SJSA1 (cell line): ENCODE data around the gene PGLYRP2. TPM values are rescaled to one million over a fixed set of nuclear protein-coding genes. Genes with fewer than 3 reads are reported as not detected.
"Not testable (repeated sequence)": the region's sequence is repeated elsewhere in the genome, so short reads cannot be mapped to it uniquely, and the experiment has no call there.

Experiments used
- DNase-seq, 2 experiments: peaks; one replicate each; pipeline ENCODE4 v3.0.0-alpha.2; 2015 to 2020; ENCODE audit warnings: low spot score in 2 of 2, low read depth in 1 of 2
- H3K27ac ChIP-seq: fragments of 250-450 bp; sonication (Bioruptor Pico); 2 replicates; pipeline ENCODE4 v1.5.1; 2020; ENCODE audit warnings: mild to moderate bottlenecking, moderate library complexity
- H3K27me3 ChIP-seq: fragments of 250-450 bp; sonication (Bioruptor Pico); replicated peaks from 2 replicates; pipeline ENCODE4 v1.5.1; 2020; ENCODE audit warnings: mild to moderate bottlenecking, moderate library complexity
- H3K36me3 ChIP-seq: fragments of 250-450 bp; sonication (Bioruptor Pico); 2 replicates; pipeline ENCODE4 v1.5.1; 2020; ENCODE audit warnings: mild to moderate bottlenecking
- H3K4me1 ChIP-seq: fragments of 250-450 bp; sonication (Bioruptor Pico); replicated peaks from 2 replicates; pipeline ENCODE4 v1.6.1; 2021; ENCODE audit warnings: mild to moderate bottlenecking
- H3K4me3 ChIP-seq: fragments of 250-450 bp; sonication (Bioruptor Pico); 2 replicates; pipeline ENCODE4 v1.5.1; 2020; ENCODE audit warnings: mild to moderate bottlenecking
- H3K9me3 ChIP-seq: fragments of 250-450 bp; sonication (Bioruptor Pico); replicated peaks from 2 replicates; pipeline ENCODE4 v1.5.1; 2020; ENCODE audit warnings: mild to moderate bottlenecking
- total RNA-seq: library from RNA; depleted of rRNA; stranded (reverse); fragments of >200 nt; shearing (Covaris generic); gene quantifications from 2 replicates; pipeline ENCODE4 v1.2.3, GENCODE V29; 2014; rRNA removed

Gene PGLYRP2, protein sequence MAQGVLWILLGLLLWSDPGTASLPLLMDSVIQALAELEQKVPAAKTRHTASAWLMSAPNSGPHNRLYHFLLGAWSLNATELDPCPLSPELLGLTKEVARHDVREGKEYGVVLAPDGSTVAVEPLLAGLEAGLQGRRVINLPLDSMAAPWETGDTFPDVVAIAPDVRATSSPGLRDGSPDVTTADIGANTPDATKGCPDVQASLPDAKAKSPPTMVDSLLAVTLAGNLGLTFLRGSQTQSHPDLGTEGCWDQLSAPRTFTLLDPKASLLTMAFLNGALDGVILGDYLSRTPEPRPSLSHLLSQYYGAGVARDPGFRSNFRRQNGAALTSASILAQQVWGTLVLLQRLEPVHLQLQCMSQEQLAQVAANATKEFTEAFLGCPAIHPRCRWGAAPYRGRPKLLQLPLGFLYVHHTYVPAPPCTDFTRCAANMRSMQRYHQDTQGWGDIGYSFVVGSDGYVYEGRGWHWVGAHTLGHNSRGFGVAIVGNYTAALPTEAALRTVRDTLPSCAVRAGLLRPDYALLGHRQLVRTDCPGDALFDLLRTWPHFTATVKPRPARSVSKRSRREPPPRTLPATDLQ
- total RNA-seq = not detected in 2 replicates

DNA sequence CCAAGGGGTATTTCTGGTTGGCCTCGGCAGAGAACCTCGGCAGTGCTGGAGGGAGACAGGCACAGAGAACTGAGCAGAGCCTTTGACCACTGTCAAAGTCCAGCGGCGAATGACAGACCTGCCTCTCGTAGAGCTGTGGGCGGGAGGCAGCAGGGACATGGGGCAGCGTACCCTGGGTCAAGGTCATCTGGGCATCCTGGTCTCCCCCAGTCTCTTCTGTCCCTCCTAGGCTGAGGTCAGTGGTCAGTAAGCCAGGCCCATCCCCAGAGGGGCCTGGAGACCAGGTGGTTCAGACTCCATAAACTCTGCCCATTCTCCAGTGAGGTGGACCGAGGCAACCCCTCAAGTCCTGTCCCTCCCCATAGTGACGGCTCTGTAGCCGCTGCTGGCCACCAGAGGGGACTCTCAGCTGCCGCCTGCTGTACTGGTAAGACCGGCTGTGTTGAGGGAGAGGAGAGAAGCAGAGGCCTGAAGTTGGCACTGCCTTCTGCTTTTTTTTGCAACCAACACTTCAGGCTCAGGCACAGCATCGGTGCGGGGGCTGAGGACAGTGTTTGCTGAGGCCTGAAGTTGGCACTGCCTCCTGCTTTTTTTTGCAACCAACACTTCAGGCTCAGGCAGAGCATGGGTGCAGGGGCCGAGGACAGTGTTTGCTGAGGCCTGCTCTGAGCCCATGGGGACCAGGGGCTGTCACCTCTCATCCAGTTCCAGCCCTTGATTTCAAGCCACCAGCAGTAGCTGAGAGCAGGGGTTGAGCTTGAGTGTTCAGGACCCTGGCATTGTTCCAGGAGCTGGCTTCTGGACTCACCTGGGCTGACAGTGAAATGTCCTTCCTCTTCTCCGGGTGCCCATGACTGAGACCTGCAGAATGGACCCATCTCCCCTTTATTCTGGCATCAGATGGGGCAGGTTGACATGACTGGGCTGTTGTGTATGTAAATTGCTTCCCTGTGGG, at the start of gene PGLYRP2:
Gene PGLYRP2 (minus strand): TSS at position 111 of the 955 bp plus-strand sequence. CDS start 130 bp downstream, outside the sequence.
- H3K27ac ChIP-seq = no peak within 1 kb of the TSS
- no peak within 1 kb of the TSS for H3K4me3 ChIP-seq
- H3K9me3 ChIP-seq = no peaks in the 10 kb centered on the region
- no peaks in the 10 kb centered on the region for H3K36me3 ChIP-seq
- no peaks in the 10 kb centered on the region for H3K27me3 ChIP-seq
- H3K4me1 ChIP-seq = no peaks in the 10 kb centered on the region
- no peak for DNase-seq

DNA sequence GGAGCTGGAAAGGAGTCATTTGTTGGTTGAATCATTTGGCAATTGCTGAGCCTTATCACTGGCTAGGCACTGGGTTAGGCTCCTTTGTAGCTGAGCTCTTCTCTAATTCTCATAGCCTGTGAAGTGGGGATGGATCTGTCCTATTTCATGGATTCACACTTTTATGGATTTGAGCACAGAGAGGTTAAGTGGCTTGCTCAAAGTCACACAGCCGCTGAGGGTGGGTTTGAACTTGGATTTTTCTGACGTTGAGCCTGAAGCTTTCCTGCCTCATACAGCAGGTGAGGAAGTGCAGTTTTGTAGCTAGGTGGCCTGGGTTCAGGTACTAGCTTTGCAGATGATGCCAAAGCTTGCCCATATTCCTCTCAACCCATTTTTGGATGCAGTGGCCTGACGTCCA, 48.4 kb upstream of the PGLYRP2 start:
- no peaks in the 10 kb centered on the region for H3K4me1 ChIP-seq
- no peaks in the 10 kb centered on the region for H3K36me3 ChIP-seq
- H3K4me3 ChIP-seq = no peak overlapping the region
- H3K9me3 ChIP-seq = no peaks in the 10 kb centered on the region
- H3K27ac ChIP-seq = no peak overlapping the region
- peaks cover 4% of the 10 kb centered on the region; the same call in 1 of the 2 replicates for H3K27me3 ChIP-seq
- DNase-seq = no peak

DNA sequence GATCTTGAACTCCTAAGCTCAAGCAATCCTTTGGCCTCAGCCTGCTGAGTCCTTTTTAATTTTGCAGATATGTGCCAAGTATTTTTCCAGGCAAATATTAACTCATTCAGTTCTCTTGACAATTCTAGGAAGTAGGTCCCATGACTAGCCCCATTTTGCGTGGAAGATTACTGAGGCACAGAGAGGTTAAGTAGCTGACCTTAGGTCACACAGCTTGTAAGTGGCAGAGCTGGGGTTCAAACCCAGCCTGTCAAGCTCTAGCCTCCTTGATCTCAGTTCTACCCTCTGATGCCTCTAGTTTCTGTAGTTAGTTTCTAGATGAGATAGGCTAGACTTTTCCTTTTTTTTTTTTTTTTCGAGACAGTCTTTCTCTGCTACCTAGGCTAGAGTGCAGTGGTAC, 47.1 kb upstream of the PGLYRP2 start:
- no peaks in the 10 kb centered on the region for H3K4me1 ChIP-seq
- H3K36me3 ChIP-seq = no peaks in the 10 kb centered on the region
- H3K27me3 ChIP-seq = peaks cover 4% of the 10 kb centered on the region; the same call in 1 of the 2 replicates
- no peak overlapping the region for H3K27ac ChIP-seq
- H3K4me3 ChIP-seq = no peak overlapping the region
- DNase-seq = no peak
- no peaks in the 10 kb centered on the region for H3K9me3 ChIP-seq

DNA sequence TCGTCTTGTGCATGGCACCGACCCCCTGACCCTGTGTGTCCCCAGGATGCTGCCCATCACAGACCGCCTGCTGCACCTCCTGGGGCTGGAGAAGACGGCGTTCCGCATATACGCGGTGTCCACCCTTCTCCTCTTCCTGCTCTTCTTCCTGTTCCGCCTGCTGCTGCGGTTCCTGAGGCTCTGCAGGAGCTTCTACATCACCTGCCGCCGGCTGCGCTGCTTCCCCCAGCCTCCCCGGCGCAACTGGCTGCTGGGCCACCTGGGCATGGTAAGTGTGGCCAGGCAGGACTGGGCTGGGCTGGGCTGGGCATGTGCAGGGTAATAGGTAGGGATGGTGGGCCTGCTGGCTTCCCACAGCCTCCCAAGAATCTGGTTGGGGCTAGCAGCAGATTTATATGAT, 46.0 kb upstream of the PGLYRP2 start:
- no peak for DNase-seq
- no peak overlapping the region for H3K4me3 ChIP-seq
- peaks cover 4% of the 10 kb centered on the region; the same call in 1 of the 2 replicates for H3K27me3 ChIP-seq
- no peaks in the 10 kb centered on the region for H3K4me1 ChIP-seq
- no peak overlapping the region for H3K27ac ChIP-seq
- no peaks in the 10 kb centered on the region for H3K9me3 ChIP-seq
- no peaks in the 10 kb centered on the region for H3K36me3 ChIP-seq

DNA sequence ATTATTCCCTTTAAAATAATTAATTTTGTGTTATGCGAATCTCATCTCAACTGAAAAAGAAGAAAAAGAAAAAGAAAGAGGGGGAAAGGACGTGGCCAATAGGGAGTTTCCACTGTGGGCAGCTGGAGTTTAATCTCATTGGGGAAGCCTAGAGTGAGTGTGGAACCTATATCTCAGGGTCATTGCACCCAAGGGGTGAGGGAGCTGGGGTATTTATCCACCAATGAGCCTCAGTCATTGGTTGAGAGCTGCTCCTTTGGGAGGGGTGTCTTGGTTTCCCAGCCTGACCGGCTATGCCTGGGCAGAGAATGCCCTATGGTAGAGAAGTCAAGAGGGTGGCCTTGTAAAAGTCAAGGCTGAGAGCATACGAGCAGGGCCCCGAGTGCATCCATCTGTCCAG, 45.5 kb upstream of the PGLYRP2 start:
- Histone ChIP-seq H3K9me3 (no peaks in the 10 kb centered on the region), H3K27me3 (peaks cover 4% of the 10 kb centered on the region; the same call in 1 of the 2 replicates), H3K4me1 (peaks cover 3% of the 10 kb centered on the region), H3K4me3 (no peak overlapping the region), H3K27ac (no peak overlapping the region), H3K36me3 (no peaks in the 10 kb centered on the region)
- no peak for DNase-seq

DNA sequence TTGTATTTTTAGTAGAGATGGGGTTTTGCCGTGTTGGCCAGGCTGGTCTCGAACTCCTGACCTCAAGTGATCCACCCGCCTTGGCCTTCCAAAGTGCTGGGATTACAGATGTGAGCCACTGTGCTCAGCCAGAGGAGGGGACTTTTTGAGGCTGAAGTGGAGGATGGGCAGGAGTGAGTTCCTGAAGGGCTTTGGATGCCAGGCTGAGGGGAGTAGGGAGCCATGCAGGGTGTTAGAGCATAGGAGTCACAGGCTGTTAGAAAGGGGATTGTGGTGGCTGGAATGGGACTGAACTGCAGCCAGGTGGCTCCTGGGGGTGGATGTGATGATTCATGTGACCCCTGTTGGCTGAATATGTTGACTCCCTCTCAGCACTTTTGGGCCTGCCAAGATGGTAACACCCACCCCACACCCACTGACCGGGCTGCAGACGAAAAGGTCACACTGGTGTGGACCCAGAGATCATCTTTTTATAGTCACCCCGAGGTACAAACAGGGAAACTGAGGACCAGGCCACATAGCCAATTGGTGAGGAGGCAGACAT, 40.2 kb upstream of the PGLYRP2 start:
- H3K4me1 ChIP-seq = peaks cover 6% of the 10 kb centered on the region
- H3K4me3 ChIP-seq = no peak overlapping the region
- H3K9me3 ChIP-seq = no peaks in the 10 kb centered on the region
- H3K27me3 ChIP-seq = no peaks in the 10 kb centered on the region; the same call in 1 of the 2 replicates
- H3K27ac ChIP-seq = no peak overlapping the region
- DNase-seq = no peak
- no peaks in the 10 kb centered on the region for H3K36me3 ChIP-seq

DNA sequence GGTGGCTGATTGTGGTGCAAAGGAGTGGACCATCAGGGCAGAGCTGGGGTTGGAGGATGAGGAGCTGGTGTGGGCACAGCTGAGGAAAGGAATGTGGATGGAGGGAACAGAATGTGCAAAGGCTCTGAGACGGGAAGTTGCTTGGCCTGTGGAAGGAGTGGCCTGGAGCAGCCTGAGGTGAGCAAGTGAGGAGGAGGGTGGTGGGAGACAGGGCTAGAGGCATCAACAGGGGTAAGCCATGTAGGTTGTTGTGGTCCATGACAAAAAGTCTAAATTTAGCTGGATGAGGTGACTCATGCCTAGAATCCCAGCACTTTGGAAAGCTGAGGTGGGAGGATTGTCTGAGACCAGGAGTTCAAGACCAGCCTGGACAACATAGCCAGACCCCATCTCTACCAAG, 38.5 kb upstream of the PGLYRP2 start:
- H3K4me1 ChIP-seq = peaks cover 7% of the 10 kb centered on the region

DNA sequence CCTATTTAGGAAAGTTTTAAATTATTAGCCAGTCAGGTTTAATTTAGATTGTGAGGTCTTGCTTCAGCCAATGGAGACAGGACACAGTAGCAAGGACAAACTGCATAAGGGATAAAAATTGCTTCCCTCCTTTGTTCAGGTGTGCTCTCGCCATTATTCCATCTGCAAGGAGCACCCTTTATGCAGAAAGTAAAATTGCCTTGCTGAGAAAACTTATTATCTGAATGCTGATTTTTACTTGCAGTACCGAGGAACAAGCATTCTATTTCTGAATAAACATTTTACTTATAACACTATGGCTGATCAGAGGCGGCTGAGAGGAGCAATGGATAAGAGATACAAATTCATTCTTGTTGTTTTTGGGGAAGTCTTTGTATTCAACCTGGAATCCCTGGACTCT, 37.1 kb upstream of the PGLYRP2 start:
- Histone ChIP-seq H3K27ac (no peak overlapping the region), H3K27me3 (no peaks in the 10 kb centered on the region), H3K36me3 (no peaks in the 10 kb centered on the region), H3K4me3 (no peak overlapping the region), H3K9me3 (no peaks in the 10 kb centered on the region), H3K4me1 (peaks cover 10% of the 10 kb centered on the region)
- DNase-seq = no peak

More for the DNA sequence above, 38.5 kb upstream of the PGLYRP2 start:
- Histone ChIP-seq H3K27ac (no peak overlapping the region), H3K27me3 (no peaks in the 10 kb centered on the region), H3K36me3 (no peaks in the 10 kb centered on the region), H3K9me3 (no peaks in the 10 kb centered on the region), H3K4me3 (no peak overlapping the region)
- no peak for DNase-seq

DNA sequence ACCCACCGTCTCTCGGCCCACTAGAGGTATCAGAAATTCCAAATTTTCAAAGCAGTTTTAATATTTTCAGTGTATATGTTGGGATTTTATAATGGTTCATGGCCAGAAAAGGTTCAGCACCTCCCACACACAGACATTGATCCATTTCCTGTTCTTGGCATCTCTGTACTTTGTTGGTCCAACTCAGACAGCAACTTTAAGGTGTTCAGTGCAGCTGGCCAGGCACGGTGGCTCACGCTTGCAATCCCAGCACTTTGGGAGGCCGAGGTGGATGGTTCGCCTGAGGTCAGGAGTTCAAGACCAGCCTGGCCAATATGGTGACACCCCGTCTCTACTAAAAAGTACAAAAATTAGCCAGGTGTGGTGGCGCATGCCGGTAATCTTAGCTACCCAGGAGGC, 35.9 kb upstream of the PGLYRP2 start:
- H3K9me3 ChIP-seq, H3K27ac ChIP-seq, DNase-seq, H3K4me3 ChIP-seq, H3K36me3 ChIP-seq, H3K27me3 ChIP-seq: not testable (repeated sequence)
- H3K4me1 ChIP-seq = peaks cover 10% of the 10 kb centered on the region

DNA sequence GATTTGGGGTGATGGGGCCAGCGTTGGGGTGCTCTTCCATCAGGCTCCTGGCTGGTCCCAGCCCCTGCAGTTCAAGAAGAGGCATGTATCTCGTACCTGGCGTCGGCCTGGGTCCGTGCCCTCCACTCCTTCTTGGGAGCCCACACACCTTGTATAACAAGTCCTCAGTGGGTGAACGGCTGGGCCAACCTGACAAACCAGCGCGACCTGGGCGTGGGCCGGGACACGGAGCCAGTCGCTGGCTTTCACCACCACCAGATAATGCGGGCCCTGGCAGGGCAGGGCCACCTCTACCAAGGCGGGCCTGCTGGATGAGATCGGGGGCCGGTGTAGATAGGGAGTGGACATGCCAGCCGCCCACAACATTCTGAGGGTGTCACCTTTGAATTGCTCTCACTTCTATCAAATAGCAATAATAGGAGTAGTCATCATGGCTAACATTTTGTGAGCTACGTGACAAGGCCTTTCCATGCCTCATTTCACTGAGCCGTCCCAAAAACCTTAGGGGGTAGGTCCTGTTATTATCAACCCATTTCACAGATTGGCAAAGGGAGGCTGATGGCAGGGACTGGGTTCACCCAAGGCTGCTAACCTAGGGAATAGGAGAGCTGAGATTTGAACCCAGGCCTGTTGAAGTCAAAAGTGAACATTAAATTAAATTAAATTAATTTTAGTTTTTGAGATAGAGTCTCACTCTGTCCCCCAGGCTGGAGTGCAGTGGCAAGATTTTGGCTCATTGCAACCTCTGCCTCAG, 32.5 kb upstream of the PGLYRP2 start:
- Histone ChIP-seq H3K4me3 (no peak overlapping the region), H3K36me3 (no peaks in the 10 kb centered on the region), H3K27me3 (peaks cover 18% of the 10 kb centered on the region), H3K4me1 (0 out of 2 replicates have a peak, but pooled peaks cover 7% of the 10 kb centered on the region), H3K27ac (no peak overlapping the region), H3K9me3 (no peaks in the 10 kb centered on the region)
- DNase-seq = no peak

DNA sequence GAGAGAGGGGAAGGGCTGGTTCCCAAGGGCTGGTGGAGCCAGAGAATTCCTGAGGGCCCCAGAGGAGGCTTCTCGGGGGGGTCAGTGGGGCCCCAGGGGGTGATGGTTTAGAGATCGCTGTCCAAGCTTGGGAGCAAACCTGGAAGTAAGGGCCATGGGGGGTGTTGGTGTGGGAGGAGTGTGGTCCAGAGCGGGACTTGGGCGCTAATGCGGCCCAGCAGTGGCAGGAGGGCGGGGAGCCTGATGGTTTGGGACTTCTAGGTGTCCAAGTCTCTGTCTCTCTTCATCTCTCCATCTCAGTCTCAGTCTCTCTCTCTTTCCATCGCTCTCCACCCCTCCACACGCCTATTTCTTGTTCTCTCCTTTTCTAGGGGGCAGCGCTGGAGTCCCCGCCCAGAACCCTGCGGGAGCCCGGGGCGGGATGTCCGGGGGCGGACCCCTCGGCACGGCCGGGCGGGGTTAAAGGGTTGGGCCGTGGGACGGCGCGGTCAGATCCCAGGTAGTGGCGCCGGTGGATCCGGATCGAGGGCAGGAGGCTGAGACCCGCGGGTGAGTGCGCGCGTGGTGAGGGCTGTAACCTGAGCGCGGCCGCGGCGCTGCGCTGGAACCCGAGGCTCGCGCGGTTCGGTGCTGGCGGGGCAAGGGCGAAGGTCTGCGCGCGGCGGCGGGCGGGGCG, 28.9 kb upstream of the PGLYRP2 start, which contains the start of gene CYP4F22:
Gene CYP4F22 (plus strand): TSS at position 491 of the 676 bp plus-strand sequence. CDS start 16,812 bp downstream, outside the sequence.
- peaks cover 18% of the 10 kb centered on the region for H3K27me3 ChIP-seq
- H3K4me3 ChIP-seq = no peak within 1 kb of the TSS
- H3K27ac ChIP-seq = no peak within 1 kb of the TSS
- H3K4me1 ChIP-seq = 0 out of 2 replicates have a peak, but pooled peaks cover 7% of the 10 kb centered on the region
- no peaks in the 10 kb centered on the region for H3K36me3 ChIP-seq
- H3K9me3 ChIP-seq = no peaks in the 10 kb centered on the region
- DNase-seq = no peak
